ENCODE measurements around the gene ARID5B.

Gene ARID5B

GRCh38 chr10:61905837-61906561, 4.5 kb downstream of the ARID5B start:
- no peak overlapping the region for H3K27ac ChIP-seq (ENCODE audit: low read length)
- H3K9ac ChIP-seq (ENCODE audit: low read length): no peak overlapping the region
- peaks cover 92% of the 10 kb centered on the region for H3K79me2 ChIP-seq (ENCODE audit: low read length)
- H3K36me3 ChIP-seq (replicated peaks; ENCODE audit: insufficient read depth, low read length): no peaks in the 10 kb centered on the region; the same call in 1 of the 2 replicates
- DNase-seq: no peak
- no peaks in the 10 kb centered on the region for H3K9me2 ChIP-seq (replicated peaks; ENCODE audit: insufficient read depth, low read length)
- peaks cover 38% of the 10 kb centered on the region for H3F3A ChIP-seq (ENCODE audit: insufficient read depth, low read length)
- no peaks in the 10 kb centered on the region for H4K20me1 ChIP-seq (ENCODE audit: insufficient read depth, low read length)
- H3K4me2 ChIP-seq (ENCODE audit: low read depth, low read length): no peak overlapping the region
- no peak overlapping the region for H3K4me3 ChIP-seq (ENCODE audit: low read length)
- peaks cover 9% of the 10 kb centered on the region for H3K4me1 ChIP-seq (ENCODE audit: low read length)
- TF ChIP-seq EZH2 (optimal IDR thresholded peaks at IDR 0.05; ENCODE audit: low read depth, low read length): no peak
- TF ChIP-seq EZH2phosphoT487 (IDR thresholded peaks at IDR 0.05; ENCODE audit: low read length): no peak
- no peak for TF ChIP-seq CTCF (IDR thresholded peaks at IDR 0.05; ENCODE audit: low read length)
- H3K9me3 ChIP-seq (replicated peaks; ENCODE audit: insufficient read depth, low read length): no peaks in the 10 kb centered on the region
- no peaks in the 10 kb centered on the region for H3K27me3 ChIP-seq (replicated peaks; ENCODE audit: insufficient read depth, low read length)
- no peak overlapping the region for H2AFZ ChIP-seq (ENCODE audit: low read length)

DNA sequence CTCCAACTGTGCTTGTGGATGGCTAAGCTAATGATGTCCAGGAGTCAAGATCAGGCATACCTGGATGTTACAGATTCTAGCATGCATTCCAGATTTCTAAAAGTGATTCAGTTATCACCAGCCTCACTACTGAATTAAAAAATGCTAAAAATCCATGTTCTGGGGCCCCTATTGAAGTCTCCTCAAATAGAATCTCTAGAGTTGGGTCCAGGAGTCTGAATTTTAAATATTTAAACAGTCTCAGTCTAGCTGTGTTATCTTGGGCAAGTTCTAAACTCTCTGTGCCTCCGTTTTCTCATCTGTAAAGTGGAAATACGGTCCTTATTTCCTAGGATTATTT, 5.0 kb downstream of the ARID5B start:
- Histone ChIP-seq H3K4me2 (ENCODE audit: low read depth, low read length) (no peak overlapping the region), H3K9me3 (replicated peaks; ENCODE audit: insufficient read depth, low read length) (no peaks in the 10 kb centered on the region), H3K9ac (ENCODE audit: low read length) (no peak overlapping the region), H3K27me3 (replicated peaks; ENCODE audit: insufficient read depth, low read length) (no peaks in the 10 kb centered on the region), H2AFZ (ENCODE audit: low read length) (no peak overlapping the region), H3K36me3 (replicated peaks; ENCODE audit: insufficient read depth, low read length) (no peaks in the 10 kb centered on the region; the same call in 1 of the 2 replicates), H3K79me2 (ENCODE audit: low read length) (peaks cover 93% of the 10 kb centered on the region), H4K20me1 (ENCODE audit: insufficient read depth, low read length) (no peaks in the 10 kb centered on the region), H3K4me3 (ENCODE audit: low read length) (no peak overlapping the region), H3K9me2 (replicated peaks; ENCODE audit: insufficient read depth, low read length) (no peaks in the 10 kb centered on the region), H3K27ac (ENCODE audit: low read length) (no peak overlapping the region), H3K4me1 (ENCODE audit: low read length) (peaks cover 9% of the 10 kb centered on the region), H3F3A (ENCODE audit: insufficient read depth, low read length) (peaks cover 33% of the 10 kb centered on the region)
- no peak for TF ChIP-seq EZH2 (optimal IDR thresholded peaks at IDR 0.05; ENCODE audit: low read depth, low read length)
- TF ChIP-seq CTCF (IDR thresholded peaks at IDR 0.05; ENCODE audit: low read length): no peak
- no peak for TF ChIP-seq EZH2phosphoT487 (IDR thresholded peaks at IDR 0.05; ENCODE audit: low read length)
- DNase-seq: no peak

DNA sequence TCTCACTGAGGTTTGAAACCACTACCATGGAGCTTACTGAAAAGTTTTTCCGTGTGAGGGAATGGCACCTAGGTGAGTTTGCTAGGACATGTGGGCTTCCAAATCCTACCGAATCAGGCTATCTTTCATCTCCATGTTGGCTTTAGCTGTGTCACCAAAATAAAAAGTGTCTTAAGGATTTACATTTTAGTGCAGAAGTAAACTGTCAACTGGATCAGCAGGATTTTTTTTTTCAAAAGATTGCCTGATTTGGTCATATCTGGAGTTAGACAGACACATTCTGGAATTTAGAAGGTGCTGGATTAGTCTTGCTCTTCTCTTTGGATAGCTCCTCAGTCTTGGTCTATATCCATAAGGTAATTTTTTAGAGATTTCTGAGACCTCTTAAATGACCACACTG, 5.5 kb downstream of the ARID5B start:
- peaks cover 9% of the 10 kb centered on the region for H3K4me1 ChIP-seq (ENCODE audit: low read length)
- H2AFZ ChIP-seq (ENCODE audit: low read length): no peak overlapping the region
- no peak for DNase-seq
- H3K9ac ChIP-seq (ENCODE audit: low read length): no peak overlapping the region
- no peak overlapping the region for H3K4me2 ChIP-seq (ENCODE audit: low read depth, low read length)
- no peaks in the 10 kb centered on the region for H3K9me3 ChIP-seq (replicated peaks; ENCODE audit: insufficient read depth, low read length)
- H3K4me3 ChIP-seq (ENCODE audit: low read length): no peak overlapping the region
- H3K79me2 ChIP-seq (ENCODE audit: low read length): peaks cover 93% of the 10 kb centered on the region
- no peak overlapping the region for H3K27ac ChIP-seq (ENCODE audit: low read length)
- H3K36me3 ChIP-seq (replicated peaks; ENCODE audit: insufficient read depth, low read length): no peaks in the 10 kb centered on the region; the same call in 1 of the 2 replicates
- no peaks in the 10 kb centered on the region for H3K9me2 ChIP-seq (replicated peaks; ENCODE audit: insufficient read depth, low read length)
- H3F3A ChIP-seq (ENCODE audit: insufficient read depth, low read length): peaks cover 28% of the 10 kb centered on the region
- no peak for TF ChIP-seq EZH2 (optimal IDR thresholded peaks at IDR 0.05; ENCODE audit: low read depth, low read length)
- no peak for TF ChIP-seq EZH2phosphoT487 (IDR thresholded peaks at IDR 0.05; ENCODE audit: low read length)
- no peak for TF ChIP-seq CTCF (IDR thresholded peaks at IDR 0.05; ENCODE audit: low read length)
- no peaks in the 10 kb centered on the region for H4K20me1 ChIP-seq (ENCODE audit: insufficient read depth, low read length)
- H3K27me3 ChIP-seq (replicated peaks; ENCODE audit: insufficient read depth, low read length): no peaks in the 10 kb centered on the region
